ENCODE results near the gene LRCH1.

Gene LRCH1

GRCh38 chr13:46629811-46630413 lies 76.9 kb downstream of the LRCH1 start:
- Histone ChIP-seq H2AFZ (ENCODE audit: low read depth) (no peak overlapping the region), H3K4me1 (ENCODE audit: low read depth, poor library complexity, severe bottlenecking) (peaks cover 16% of the 10 kb centered on the region), H3K27me3 (ENCODE audit: insufficient read depth, low read depth) (no peaks in the 10 kb centered on the region), H3K4me3 (IDR thresholded peaks at IDR 0.05; ENCODE audit: insufficient read depth, low read depth, low read length) (no peak overlapping the region), H3K27ac (no peak overlapping the region), H3K36me3 (ENCODE audit: insufficient read depth) (no peaks in the 10 kb centered on the region), H3K9ac (no peak overlapping the region), H3K79me2 (ENCODE audit: insufficient read depth, low read depth) (no peaks in the 10 kb centered on the region), H3K4me2 (no peak overlapping the region), H4K20me1 (ENCODE audit: insufficient read depth) (no peaks in the 10 kb centered on the region)
- TF ChIP-seq CTCF (conservative IDR thresholded peaks at IDR 0.05; ENCODE audit: low read depth, low read length): no peak

GRCh38 chr13:46630431-46631178 lies 77.6 kb downstream of the LRCH1 start:
- Histone ChIP-seq H4K20me1 (ENCODE audit: insufficient read depth) (no peaks in the 10 kb centered on the region), H3K4me3 (IDR thresholded peaks at IDR 0.05; ENCODE audit: insufficient read depth, low read depth, low read length) (no peak overlapping the region), H3K4me2 (no peak overlapping the region), H2AFZ (ENCODE audit: low read depth) (no peak overlapping the region), H3K27ac (no peak overlapping the region), H3K4me1 (ENCODE audit: low read depth, poor library complexity, severe bottlenecking) (peaks cover 16% of the 10 kb centered on the region), H3K79me2 (ENCODE audit: insufficient read depth, low read depth) (no peaks in the 10 kb centered on the region), H3K9ac (no peak overlapping the region), H3K27me3 (ENCODE audit: insufficient read depth, low read depth) (no peaks in the 10 kb centered on the region), H3K36me3 (ENCODE audit: insufficient read depth) (no peaks in the 10 kb centered on the region)
- no peak for TF ChIP-seq CTCF (conservative IDR thresholded peaks at IDR 0.05; ENCODE audit: low read depth, low read length)

GRCh38 chr13:46631179-46631542 lies 78.2 kb downstream of the LRCH1 start:
- Histone ChIP-seq H3K27ac (no peak overlapping the region), H3K79me2 (ENCODE audit: insufficient read depth, low read depth) (no peaks in the 10 kb centered on the region), H3K27me3 (ENCODE audit: insufficient read depth, low read depth) (no peaks in the 10 kb centered on the region), H4K20me1 (ENCODE audit: insufficient read depth) (no peaks in the 10 kb centered on the region), H3K4me3 (IDR thresholded peaks at IDR 0.05; ENCODE audit: insufficient read depth, low read depth, low read length) (no peak overlapping the region), H3K36me3 (ENCODE audit: insufficient read depth) (no peaks in the 10 kb centered on the region), H3K9ac (no peak overlapping the region), H3K4me2 (no peak overlapping the region), H2AFZ (ENCODE audit: low read depth) (no peak overlapping the region), H3K4me1 (ENCODE audit: low read depth, poor library complexity, severe bottlenecking) (peaks cover 16% of the 10 kb centered on the region)
- no peak for TF ChIP-seq CTCF (conservative IDR thresholded peaks at IDR 0.05; ENCODE audit: low read depth, low read length)

- no peak overlapping the region for H3K9ac ChIP-seq
- H3K4me2 ChIP-seq: no peak overlapping the region
- no peaks in the 10 kb centered on the region for H3K36me3 ChIP-seq (ENCODE audit: insufficient read depth)
- no peak for TF ChIP-seq CTCF (conservative IDR thresholded peaks at IDR 0.05; ENCODE audit: low read depth, low read length)
- H3K4me3 ChIP-seq (IDR thresholded peaks at IDR 0.05; ENCODE audit: insufficient read depth, low read depth, low read length): no peak overlapping the region
- no peaks in the 10 kb centered on the region for H4K20me1 ChIP-seq (ENCODE audit: insufficient read depth)
- no peaks in the 10 kb centered on the region for H3K27me3 ChIP-seq (ENCODE audit: insufficient read depth, low read depth)
- H3K79me2 ChIP-seq (ENCODE audit: insufficient read depth, low read depth): no peaks in the 10 kb centered on the region
- no peak overlapping the region for H3K27ac ChIP-seq
- H2AFZ ChIP-seq (ENCODE audit: low read depth): no peak overlapping the region
- peaks cover 16% of the 10 kb centered on the region for H3K4me1 ChIP-seq (ENCODE audit: low read depth, poor library complexity, severe bottlenecking)
These were observed 79.2 kb downstream of the LRCH1 start for GRCh38 chr13:46632176-46632575.

Measured in KMS-11 (cell line).